ENCODE results near the gene NKD1.

GRCh38 chr16:50580180-50580798, 32.1 kb downstream of the NKD1 start:
- no peak for TF ChIP-seq CTCF (IDR thresholded peaks at IDR 0.05)
- no peak for TF ChIP-seq POLR2A (IDR thresholded peaks at IDR 0.05)

Data from stomach (tissue), 4 donors.